KOPT-K1 (cell line): ENCODE data around the gene CALM1.

ENCODE experiments used
- H3K27ac ChIP-seq: fragments of 200-600 bp; sonication (generic); 2 replicates; pipeline ENCODE4 v1.5.1; 2016; ENCODE audit warnings: antibody characterized with exemption, mild to moderate bottlenecking, low read depth, low read length; ENCODE audit not compliant: poor library complexity, severe bottlenecking
- H3K36me3 ChIP-seq: fragments of 200-600 bp; sonication (generic); 2 replicates; pipeline ENCODE4 v1.5.1; 2017; ENCODE audit warnings: antibody characterized with exemption, mild to moderate bottlenecking, low read length, moderate library complexity; ENCODE audit not compliant: insufficient read depth
- H3K9me3 ChIP-seq: fragments of 200-600 bp; sonication (generic); 2 replicates; pipeline ENCODE4 v1.5.1; 2017; ENCODE audit warnings: antibody characterized with exemption, low read length, mild to moderate bottlenecking; ENCODE audit not compliant: insufficient read depth, poor library complexity, severe bottlenecking

Gene CALM1

GRCh38 chr14:90396341-90397339 lies at the start of gene CALM1:
TSS of gene CALM1 (plus strand) at chr14:90397029. CDS start at chr14:90397231, 202 bp downstream.
- H3K9me3 ChIP-seq: no peaks in the 10 kb centered on the region
- peak within 1 kb of the TSS; percentile 65 for H3K27ac ChIP-seq
- peaks cover 18% of the 10 kb centered on the region for H3K36me3 ChIP-seq

- Histone ChIP-seq H3K36me3 (no peaks in the 10 kb centered on the region), H3K27ac (no peak overlapping the region), H3K9me3 (no peaks in the 10 kb centered on the region)
Measured at GRCh38 chr14:90348270-90348669, 48.6 kb upstream of the CALM1 start.

GRCh38 chr14:90349739-90350138 lies 47.1 kb upstream of the CALM1 start:
- H3K27ac ChIP-seq: no peak overlapping the region
- H3K9me3 ChIP-seq: no peaks in the 10 kb centered on the region
- no peaks in the 10 kb centered on the region for H3K36me3 ChIP-seq

GRCh38 chr14:90354551-90355298 lies 42.1 kb upstream of the CALM1 start:
- H3K36me3 ChIP-seq: no peaks in the 10 kb centered on the region
- H3K9me3 ChIP-seq: no peaks in the 10 kb centered on the region
- H3K27ac ChIP-seq: no peak overlapping the region

- no peaks in the 10 kb centered on the region for H3K36me3 ChIP-seq
- H3K27ac ChIP-seq: no peak overlapping the region
- no peaks in the 10 kb centered on the region for H3K9me3 ChIP-seq
Measured at GRCh38 chr14:90355540-90356518, 41.0 kb upstream of the CALM1 start.

- H3K9me3 ChIP-seq: no peaks in the 10 kb centered on the region
- no peak overlapping the region for H3K27ac ChIP-seq
Measured at GRCh38 chr14:90356925-90357324, 39.9 kb upstream of the CALM1 start.

GRCh38 chr14:90358359-90358758 lies 38.5 kb upstream of the CALM1 start:
- Histone ChIP-seq H3K27ac (no peak overlapping the region), H3K36me3 (no peaks in the 10 kb centered on the region), H3K9me3 (no peaks in the 10 kb centered on the region)

More at GRCh38 chr14:90356925-90357324, 39.9 kb upstream of the CALM1 start:
- no peaks in the 10 kb centered on the region for H3K36me3 ChIP-seq

GRCh38 chr14:90361865-90362557 lies 34.8 kb upstream of the CALM1 start:
- Histone ChIP-seq H3K36me3 (no peaks in the 10 kb centered on the region), H3K27ac (no peak overlapping the region), H3K9me3 (no peaks in the 10 kb centered on the region)

GRCh38 chr14:90362558-90362896 lies 34.3 kb upstream of the CALM1 start:
- no peaks in the 10 kb centered on the region for H3K36me3 ChIP-seq
- no peaks in the 10 kb centered on the region for H3K9me3 ChIP-seq
- no peak overlapping the region for H3K27ac ChIP-seq

GRCh38 chr14:90368946-90369721 lies 27.7 kb upstream of the CALM1 start:
- H3K27ac ChIP-seq: no peak overlapping the region
- no peaks in the 10 kb centered on the region for H3K9me3 ChIP-seq
- H3K36me3 ChIP-seq: no peaks in the 10 kb centered on the region

GRCh38 chr14:90373887-90374286 lies 22.9 kb upstream of the CALM1 start:
- no peaks in the 10 kb centered on the region for H3K9me3 ChIP-seq
- H3K36me3 ChIP-seq: no peaks in the 10 kb centered on the region
- no peak overlapping the region for H3K27ac ChIP-seq

GRCh38 chr14:90374813-90375212 lies 22.0 kb upstream of the CALM1 start:
- H3K36me3 ChIP-seq: no peaks in the 10 kb centered on the region
- H3K27ac ChIP-seq: no peak overlapping the region
- H3K9me3 ChIP-seq: no peaks in the 10 kb centered on the region

- H3K36me3 ChIP-seq: no peaks in the 10 kb centered on the region
- no peaks in the 10 kb centered on the region for H3K9me3 ChIP-seq
- no peak overlapping the region for H3K27ac ChIP-seq
Measured at GRCh38 chr14:90375934-90376333, 20.9 kb upstream of the CALM1 start.
